Measurements from ENCODE around the gene ADAMTS7.
"Not testable (repeated sequence)": the region's sequence is repeated elsewhere in the genome, so short reads cannot be mapped to it uniquely, and the experiment has no call there.

The ADAMTS7 gene

GRCh38 chr15:78730955-78731354, 80.3 kb downstream of the ADAMTS7 start:
- in situ Hi-C loops (cut with HindIII; ENCODE audit: low sequenced_read_pairs): no loop called here

DNA sequence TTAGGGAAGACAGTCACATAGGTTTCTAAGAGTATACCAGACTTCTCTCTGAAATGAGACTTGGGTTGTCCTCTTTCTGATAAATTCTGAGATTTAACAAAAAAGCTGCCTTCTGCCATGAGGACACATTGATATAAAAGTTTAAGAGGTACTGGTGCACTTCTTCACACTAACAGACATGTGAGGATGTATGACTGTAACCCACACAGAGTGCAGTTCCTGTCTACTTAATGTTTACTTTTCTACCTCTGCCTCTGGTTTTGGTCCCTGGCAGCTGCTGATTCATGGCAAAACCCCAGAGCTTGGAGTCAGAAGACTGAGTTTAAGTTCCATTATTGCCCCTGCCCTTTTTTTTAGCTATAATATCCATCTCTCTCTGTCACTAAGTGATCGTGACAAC, 82.8 kb downstream of the ADAMTS7 start:
- in situ Hi-C loops (cut with HindIII; ENCODE audit: low sequenced_read_pairs): not testable (repeated sequence)

DNA sequence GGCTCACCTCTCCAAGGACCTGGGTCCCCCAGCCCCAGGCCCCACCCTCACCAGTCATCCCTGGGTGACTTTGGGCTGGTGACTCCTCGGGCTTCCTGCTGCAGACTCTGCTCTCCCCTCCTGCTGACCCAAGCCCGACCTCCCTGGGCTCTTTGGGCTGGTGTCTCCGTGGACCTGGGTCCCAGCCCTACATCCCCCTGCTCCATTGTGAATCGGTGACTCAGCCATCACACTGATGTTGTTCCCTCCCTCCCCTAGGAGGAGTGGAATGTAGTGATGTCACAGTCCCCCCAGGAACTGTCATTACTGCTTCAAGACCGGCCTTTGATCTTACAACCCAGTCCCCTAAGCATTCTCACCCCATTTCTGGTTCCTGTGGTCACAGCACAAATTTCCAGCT, 83.7 kb downstream of the ADAMTS7 start:
- in situ Hi-C loops (cut with HindIII; ENCODE audit: low sequenced_read_pairs): no loop called here

- in situ Hi-C loops (cut with HindIII; ENCODE audit: low sequenced_read_pairs): no loop called here
These were observed 84.3 kb downstream of the ADAMTS7 start for GRCh38 chr15:78726870-78727551.

DNA sequence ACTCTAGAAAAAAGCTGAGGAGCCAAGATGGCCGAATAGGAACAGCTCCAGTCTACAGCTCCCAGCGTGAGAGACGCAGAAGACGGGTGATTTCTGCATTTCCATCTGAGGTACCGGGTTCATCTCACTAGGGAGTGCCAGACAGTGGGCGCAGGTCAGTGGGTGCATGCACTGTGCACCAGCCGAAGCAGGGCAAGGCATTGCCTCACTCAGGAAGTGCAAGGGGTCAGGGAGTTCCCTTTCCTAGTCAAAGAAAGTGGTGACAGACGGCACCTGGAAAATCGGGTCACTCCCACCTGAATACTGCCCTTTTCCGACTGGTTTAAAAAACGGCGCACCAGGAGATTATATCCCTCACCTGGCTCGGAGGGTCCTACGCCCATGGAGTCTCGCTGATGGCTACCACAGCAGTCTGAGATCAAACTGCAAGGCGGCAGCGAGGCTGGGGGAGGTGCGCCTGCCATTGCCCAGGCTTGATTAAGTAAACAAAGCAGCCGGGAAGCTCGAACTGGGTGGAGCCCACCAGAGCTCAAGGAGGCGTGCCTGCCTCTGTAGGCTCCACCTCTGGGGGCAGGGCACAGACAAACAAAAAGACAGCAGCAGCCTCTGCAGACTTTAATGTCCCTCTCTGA, 91.3 kb downstream of the ADAMTS7 start:
- in situ Hi-C loops (cut with HindIII; ENCODE audit: low sequenced_read_pairs): not testable (repeated sequence)

GRCh38 chr15:78718837-78719236, 92.4 kb downstream of the ADAMTS7 start:
- in situ Hi-C loops (cut with HindIII; ENCODE audit: low sequenced_read_pairs): no loop called here

- in situ Hi-C loops (cut with HindIII; ENCODE audit: low sequenced_read_pairs): no loop called here
These were observed 93.2 kb downstream of the ADAMTS7 start for GRCh38 chr15:78717956-78718656.

DNA sequence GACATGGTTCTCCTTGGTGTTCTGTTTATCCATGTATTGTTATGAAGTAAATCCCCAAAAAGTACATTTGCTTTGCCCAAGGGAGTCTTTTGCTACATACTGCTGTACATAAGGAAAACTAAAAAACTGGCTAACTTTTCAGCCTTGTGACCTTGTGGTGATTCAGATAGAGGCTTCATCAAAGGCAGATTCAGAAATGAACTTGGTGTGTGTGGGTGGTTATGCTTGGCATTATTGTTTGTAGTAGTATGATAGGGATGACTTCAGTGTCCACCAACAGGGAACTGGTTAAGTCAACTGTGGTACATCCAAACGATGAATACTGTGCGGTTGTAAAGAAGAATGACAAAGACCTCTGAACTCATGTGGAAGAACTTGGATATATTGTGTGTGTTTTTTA, 94.6 kb downstream of the ADAMTS7 start:
- in situ Hi-C loops (cut with HindIII; ENCODE audit: low sequenced_read_pairs): no loop called here

DNA sequence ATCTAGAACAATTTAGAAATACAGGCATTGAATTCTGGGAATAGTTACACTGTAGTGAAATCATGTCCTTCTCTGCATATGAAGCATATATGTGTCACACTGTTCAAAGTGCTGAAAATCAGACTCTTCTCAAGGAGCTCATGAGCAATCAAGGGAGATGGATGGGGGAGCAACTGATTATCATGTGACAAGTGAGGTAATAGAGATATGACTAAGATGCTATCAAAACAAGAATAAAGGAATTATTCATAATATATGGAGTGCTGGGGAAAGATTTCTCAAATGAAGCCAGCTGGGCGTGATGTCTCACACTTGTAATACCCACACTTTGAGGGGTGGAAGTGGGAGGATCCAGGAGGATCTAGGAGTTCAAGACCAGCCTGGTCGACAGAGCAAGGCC, 95.3 kb downstream of the ADAMTS7 start:
- in situ Hi-C loops (cut with HindIII; ENCODE audit: low sequenced_read_pairs): no loop called here

DNA sequence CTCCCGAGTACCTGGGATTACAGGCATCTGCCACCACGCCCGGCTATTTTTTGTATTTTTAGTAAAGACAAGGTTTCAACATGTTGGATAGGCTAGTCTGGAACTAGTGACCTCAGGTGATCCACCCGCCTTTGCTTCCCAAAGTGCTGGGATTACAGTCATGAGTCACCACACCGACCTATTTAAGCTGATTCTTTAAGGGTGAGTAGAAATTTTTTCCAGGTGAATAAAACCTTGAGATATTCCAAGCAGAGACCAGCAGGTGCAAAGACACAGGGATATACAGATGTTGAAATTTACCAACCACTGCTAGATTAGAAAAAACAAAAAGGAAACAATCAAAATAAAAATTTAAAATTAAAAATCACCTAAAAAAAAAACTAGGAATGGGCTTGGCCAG, 95.8 kb downstream of the ADAMTS7 start:
- in situ Hi-C loops (cut with HindIII; ENCODE audit: low sequenced_read_pairs): no loop called here

DNA sequence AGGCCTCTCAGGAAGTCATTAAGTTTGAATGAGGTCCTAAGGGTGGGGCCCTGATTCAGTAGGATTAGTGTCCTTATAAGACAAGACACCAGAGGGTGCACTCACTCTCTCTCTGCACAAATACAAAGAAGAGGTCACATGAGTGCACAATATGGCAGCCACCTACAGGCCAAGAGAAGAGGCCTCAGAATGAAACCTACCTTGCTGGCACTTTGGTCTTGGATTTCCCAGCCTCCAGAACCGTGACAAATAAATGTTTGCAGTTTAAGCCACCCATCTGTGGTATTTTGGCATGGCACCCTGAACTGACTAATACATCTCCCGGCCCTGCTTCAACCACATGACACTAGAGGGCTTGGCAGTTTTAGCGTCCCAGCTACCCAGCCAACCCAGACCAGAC, 96.4 kb downstream of the ADAMTS7 start:
- in situ Hi-C loops (cut with HindIII; ENCODE audit: low sequenced_read_pairs): no loop called here

- in situ Hi-C loops (cut with HindIII; ENCODE audit: low sequenced_read_pairs): no loop called here
These were observed 98.3 kb downstream of the ADAMTS7 start for GRCh38 chr15:78712797-78713515.

- in situ Hi-C loops (cut with HindIII; ENCODE audit: low sequenced_read_pairs): no loop called here
These were observed 99.6 kb downstream of the ADAMTS7 start for GRCh38 chr15:78711638-78712037.

DNA sequence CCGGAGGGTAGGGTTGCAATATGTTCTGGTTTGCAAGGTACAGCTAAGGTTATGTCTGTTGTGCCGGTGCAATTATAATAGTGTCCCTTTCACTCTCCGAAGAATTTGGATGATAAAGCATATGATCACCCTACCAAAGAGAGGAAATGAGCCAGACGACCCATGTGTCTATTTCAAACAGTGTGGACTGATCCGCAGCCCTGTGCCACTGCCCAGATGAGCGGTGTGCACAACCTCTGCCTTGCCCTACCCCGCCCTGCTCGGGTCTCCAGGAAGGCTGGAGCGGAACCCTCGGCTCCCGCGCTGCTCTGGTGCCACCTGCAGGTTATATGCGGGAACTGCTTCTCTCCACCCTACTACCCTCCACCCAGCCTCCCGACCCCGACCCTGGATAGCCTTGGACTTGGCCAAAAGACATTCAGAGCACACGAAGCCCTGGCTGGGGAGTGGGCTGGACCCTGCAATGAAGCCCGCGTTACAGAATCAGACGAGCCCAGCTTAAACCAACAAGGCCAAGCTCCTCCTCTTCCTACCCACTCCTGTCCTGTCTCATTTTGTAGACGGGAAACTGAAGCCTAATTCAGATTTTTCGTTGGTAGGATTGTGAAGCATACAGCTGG, 101.9 kb downstream of the ADAMTS7 start:
- in situ Hi-C loops (cut with HindIII; ENCODE audit: low sequenced_read_pairs): no loop called here

Measured in DLD1 (cell line).